Endodermal cell (in vitro differentiated cells): ENCODE measurements around the gene ERCC6. TPM values are rescaled to one million over a fixed set of nuclear protein-coding genes. Genes with fewer than 3 reads are reported as not detected.

Experiments
- DNase-seq: peaks from one replicate; pipeline ENCODE4 v3.0.0-alpha.2; 2017
- H3K27ac ChIP-seq: 2 replicates; pipeline ENCODE4 v1.5.1; 2013; ENCODE audit warnings: mild to moderate bottlenecking, low read depth, low read length, moderate library complexity
- H3K27me3 ChIP-seq: 2 replicates; pipeline ENCODE4 v1.6.1; 2013; ENCODE audit warnings: mild to moderate bottlenecking, low read length, moderate library complexity; ENCODE audit not compliant: insufficient read depth, control insufficient read depth, poor library complexity, severe bottlenecking
- H3K36me3 ChIP-seq: 2 replicates; pipeline ENCODE4 v1.7.0; 2013; ENCODE audit warnings: mild to moderate bottlenecking, low read length, moderate library complexity; ENCODE audit not compliant: control insufficient read depth, insufficient read depth
- H3K4me1 ChIP-seq: one replicate; pipeline ENCODE4 v1.7.0; 2013; ENCODE audit warnings: low read length; ENCODE audit not compliant: control insufficient read depth, insufficient read depth
- H3K4me3 ChIP-seq: 2 replicates; pipeline ENCODE4 v1.5.1; 2013; ENCODE audit warnings: mild to moderate bottlenecking, low read length, moderate library complexity
- H3K9ac ChIP-seq: 2 replicates; pipeline ENCODE4 v1.6.1; 2013; ENCODE audit warnings: mild to moderate bottlenecking, low read length, moderate library complexity; ENCODE audit not compliant: poor library complexity, severe bottlenecking; ENCODE audit errors: extremely low read depth
- H3K9me3 ChIP-seq: 2 replicates; pipeline ENCODE4 v1.6.1; 2013; ENCODE audit warnings: mild to moderate bottlenecking, low read length, moderate library complexity; ENCODE audit not compliant: control insufficient read depth
- H3K27ac Mint-ChIP-seq: 2 replicates; pipeline ENCODE4 v1.8.0; 2020; ENCODE audit warnings: mixed read lengths
- H3K27me3 Mint-ChIP-seq: 2 replicates; pipeline ENCODE4 v1.8.0; 2021; ENCODE audit warnings: mild to moderate bottlenecking, mixed read lengths; ENCODE audit not compliant: insufficient read depth
- H3K36me3 Mint-ChIP-seq: 2 replicates; pipeline ENCODE4 v1.8.0; 2020; ENCODE audit warnings: low read depth, mixed read lengths
- H3K4me1 Mint-ChIP-seq: 2 replicates; pipeline ENCODE4 v1.8.0; 2020; ENCODE audit warnings: mixed read lengths
- H3K4me3 Mint-ChIP-seq: 2 replicates; pipeline ENCODE4 v1.8.0; 2020; ENCODE audit warnings: mild to moderate bottlenecking, moderate library complexity, mixed read lengths
- H3K9me3 Mint-ChIP-seq: 2 replicates; pipeline ENCODE4 v1.8.0; 2020; ENCODE audit warnings: mild to moderate bottlenecking, mixed read lengths
- CTCF ChIP-seq: fragments of 200-600 bp; sonication (generic); conservative IDR thresholded peaks from 2 replicates; pipeline ENCODE4 v1.5.0; 2021; ENCODE audit warnings: antibody characterized with exemption, mild to moderate bottlenecking
- WGBS, 2 experiments: methylation state at CpG; one replicate each; pipeline versions ENCODE4 v1.1.5 to v1.1.7; 2013; ENCODE audit warnings: missing lambda C conversion rate in 2 of 2, mixed read lengths in 1 of 2; ENCODE audit not compliant: insufficient coverage in 1 of 2, insufficient read length in 1 of 2; 5-methylcytosine and 5-hydroxymethylcytosine counted together
- total RNA-seq, 2 donors: library from RNA; stranded (reverse); fragmentation: NEBNext Ultra II Directional in 1 of 2; extraction: Animal tissue kit (Norgen Biotek cat#: 25700) in 1 of 2; gene quantifications; 2 replicates in 1 of 2; 3 replicates in 1 of 2; pipeline ENCODE4 v1.2.1, GENCODE V29; 2021

Gene ERCC6
- total RNA-seq, 2 donors from 2014 or later = 18.8 to 19.5 TPM

GRCh38 chr10:49559476-49559875 lies 20.6 kb upstream of the ERCC6 start:
- H3K27me3 Mint-ChIP-seq = peaks cover 25% of the 10 kb centered on the region
- H3K9ac ChIP-seq = no peak overlapping the region
- peaks cover 33% of the 10 kb centered on the region for H3K27me3 ChIP-seq
- no peak overlapping the region for H3K27ac Mint-ChIP-seq
- H3K4me3 ChIP-seq = no peak overlapping the region
- H3K36me3 ChIP-seq = no peaks in the 10 kb centered on the region
- no peak for DNase-seq
- H3K27ac ChIP-seq = no peak overlapping the region
- no peak overlapping the region for H3K4me3 Mint-ChIP-seq
- TF ChIP-seq CTCF = no peak
- peaks cover 9% of the 10 kb centered on the region for H3K9me3 Mint-ChIP-seq
- 50 to 79% methylated on average over 1 of the region's 1 CpG for WGBS, 2 experiments
- H3K36me3 Mint-ChIP-seq = no peaks in the 10 kb centered on the region
- H3K9me3 ChIP-seq = peaks cover 10% of the 10 kb centered on the region
- no peaks in the 10 kb centered on the region for H3K4me1 ChIP-seq
- H3K4me1 Mint-ChIP-seq = no peaks in the 10 kb centered on the region

- Histone ChIP-seq H3K9me3 (peaks cover 10% of the 10 kb centered on the region), H3K9ac (no peak overlapping the region), H3K27me3 (peaks cover 26% of the 10 kb centered on the region), H3K36me3 (no peaks in the 10 kb centered on the region), H3K4me1 (no peaks in the 10 kb centered on the region), H3K27ac (no peak overlapping the region), H3K4me3 (no peak overlapping the region)
- TF ChIP-seq CTCF = no peak
- no peak for DNase-seq
- peaks cover 13% of the 10 kb centered on the region for H3K9me3 Mint-ChIP-seq
- WGBS, 2 experiments = 79 to 89% methylated on average over 2 to 5 of the region's 5 CpGs
- H3K36me3 Mint-ChIP-seq = no peaks in the 10 kb centered on the region
- H3K27me3 Mint-ChIP-seq = peaks cover 20% of the 10 kb centered on the region
- no peak overlapping the region for H3K27ac Mint-ChIP-seq
- H3K4me3 Mint-ChIP-seq = no peak overlapping the region
- H3K4me1 Mint-ChIP-seq = no peaks in the 10 kb centered on the region
These were observed 19.3 kb upstream of the ERCC6 start for GRCh38 chr10:49558190-49558589.

GRCh38 chr10:49557681-49558080 lies 18.8 kb upstream of the ERCC6 start:
- no peaks in the 10 kb centered on the region for H3K36me3 ChIP-seq
- H3K4me1 ChIP-seq = no peaks in the 10 kb centered on the region
- no peak overlapping the region for H3K4me3 ChIP-seq
- H3K4me3 Mint-ChIP-seq = no peak overlapping the region
- H3K27me3 Mint-ChIP-seq = peaks cover 25% of the 10 kb centered on the region
- no peak for TF ChIP-seq CTCF
- peaks cover 27% of the 10 kb centered on the region for H3K27me3 ChIP-seq
- no peaks in the 10 kb centered on the region for H3K36me3 Mint-ChIP-seq
- H3K9me3 Mint-ChIP-seq = peaks cover 17% of the 10 kb centered on the region
- H3K4me1 Mint-ChIP-seq = no peaks in the 10 kb centered on the region
- WGBS, 2 experiments = 95 to 100% methylated on average over 1 to 2 of the region's 2 CpGs
- no peak overlapping the region for H3K27ac Mint-ChIP-seq
- no peak overlapping the region for H3K9ac ChIP-seq
- no peak overlapping the region for H3K27ac ChIP-seq
- H3K9me3 ChIP-seq = peaks cover 14% of the 10 kb centered on the region
- no peak for DNase-seq
